GM21360 (cell line): Measurements from ENCODE around the gene CD8A.

ENCODE experiments used
- ATAC-seq: cut with Tn5 transposase; IDR thresholded peaks from one replicate; pipeline ENCODE4 v1.9.1; 2021; ENCODE audit warnings: mild to moderate bottlenecking, moderate library complexity; ENCODE audit not compliant: unreplicated experiment

CD8A gene

GRCh38 chr2:86781363-86781762 is 9.3 kb downstream of the CD8A start:
- ATAC-seq: no peak

DNA sequence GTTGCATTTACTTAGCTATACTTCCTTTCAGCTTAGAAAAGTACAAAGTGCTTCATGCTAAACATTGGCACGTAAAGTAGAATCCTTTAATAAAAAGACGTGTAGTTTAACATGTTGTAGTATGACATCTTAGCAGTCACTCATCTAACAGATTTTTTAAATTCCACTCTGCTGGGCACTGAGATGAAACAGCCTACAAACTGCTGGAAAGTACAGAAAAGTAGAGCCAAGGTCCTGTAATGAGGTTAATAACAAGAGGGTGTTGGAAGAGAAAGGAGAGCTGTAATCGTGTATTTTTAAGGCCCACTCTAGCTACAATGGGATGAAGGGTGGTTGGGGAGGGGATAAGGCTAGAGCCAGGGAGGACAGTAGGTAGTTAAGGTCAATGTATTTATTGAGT is 10.7 kb downstream of the CD8A start:
- ATAC-seq: no peak

GRCh38 chr2:86778957-86779356 is 11.8 kb downstream of the CD8A start:
- no peak for ATAC-seq

DNA sequence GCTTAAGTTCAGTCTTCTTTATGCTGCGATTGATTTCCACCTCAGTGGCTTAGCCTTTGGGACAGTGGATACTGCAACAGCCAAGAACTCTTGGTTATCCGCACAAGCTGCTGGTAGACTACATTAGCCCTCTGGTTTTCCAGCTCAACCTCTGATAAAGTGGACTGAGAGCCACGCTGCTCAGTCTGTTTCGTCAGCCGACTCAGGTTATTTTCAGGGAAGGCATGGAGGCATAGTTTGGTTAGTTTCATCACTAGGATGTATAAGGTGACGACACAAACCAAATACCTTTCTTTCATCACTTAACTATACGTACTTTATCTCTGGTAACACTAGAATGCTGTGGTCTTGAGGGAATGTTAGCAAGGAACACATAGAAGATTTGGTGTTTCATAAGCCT is 14.2 kb downstream of the CD8A start:
- no peak for ATAC-seq

DNA sequence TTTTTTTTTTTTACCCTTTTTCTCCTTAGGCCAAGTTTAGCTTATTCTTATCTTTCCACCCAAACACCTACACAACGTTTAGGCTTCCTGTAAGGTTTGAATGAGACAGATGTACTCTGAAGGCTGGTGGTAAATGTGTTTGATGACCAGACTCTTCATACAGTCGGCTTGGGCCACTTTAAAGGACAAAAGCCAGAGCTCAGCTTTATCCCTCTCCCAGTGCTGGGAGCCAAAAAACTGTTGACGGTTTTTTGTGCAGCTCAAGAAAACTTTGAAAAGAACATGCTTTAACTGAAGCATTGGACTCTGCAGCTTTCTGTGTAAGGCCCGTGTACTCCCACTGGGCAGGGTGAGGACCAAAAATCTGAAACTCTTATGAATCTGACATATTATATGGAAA is 15.4 kb downstream of the CD8A start:
- ATAC-seq: no peak

DNA sequence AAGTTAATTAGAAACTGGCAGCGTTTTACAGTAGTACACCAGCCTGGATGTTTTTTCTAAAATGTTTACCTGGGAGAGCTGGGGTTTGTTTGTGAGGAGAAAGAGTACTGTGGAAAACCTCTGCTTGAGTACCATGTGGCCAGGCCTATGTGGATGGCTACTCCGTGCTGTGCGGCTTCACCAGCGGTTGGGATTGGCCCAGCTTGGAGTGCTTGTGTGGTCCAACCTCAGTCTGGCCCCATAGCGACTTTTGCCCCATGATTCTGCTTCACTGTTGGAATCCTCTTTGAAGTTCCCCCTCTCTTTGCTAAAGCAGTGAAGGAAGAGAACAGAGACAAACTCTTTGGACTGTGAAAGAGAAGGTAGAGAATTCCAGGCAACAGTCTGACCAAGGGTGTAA is 15.9 kb downstream of the CD8A start:
- no peak for ATAC-seq

DNA sequence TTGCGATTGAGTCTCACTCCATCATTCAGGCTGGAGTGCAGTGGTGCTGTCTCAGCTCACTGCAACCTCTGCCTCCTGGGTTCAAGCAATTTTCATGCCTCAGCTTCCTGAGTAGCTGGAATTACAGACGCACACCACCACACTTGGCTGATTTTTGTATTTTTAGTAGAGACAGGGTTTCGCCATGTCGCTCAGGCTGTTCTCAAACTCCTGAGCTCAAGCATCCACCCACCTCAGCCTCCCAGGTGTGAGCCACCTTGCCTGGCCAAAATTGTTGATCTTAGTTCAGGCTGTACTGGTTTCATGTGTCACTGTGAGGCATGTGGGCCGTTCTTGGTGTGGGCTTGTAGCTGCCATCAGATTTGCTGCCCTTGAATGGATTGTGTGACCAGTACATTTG is 18.1 kb downstream of the CD8A start:
- ATAC-seq: no peak

- no peak for ATAC-seq
These were observed 19.9 kb downstream of the CD8A start for GRCh38 chr2:86770816-86771301.

GRCh38 chr2:86769838-86770237 is 20.9 kb downstream of the CD8A start:
- no peak for ATAC-seq

DNA sequence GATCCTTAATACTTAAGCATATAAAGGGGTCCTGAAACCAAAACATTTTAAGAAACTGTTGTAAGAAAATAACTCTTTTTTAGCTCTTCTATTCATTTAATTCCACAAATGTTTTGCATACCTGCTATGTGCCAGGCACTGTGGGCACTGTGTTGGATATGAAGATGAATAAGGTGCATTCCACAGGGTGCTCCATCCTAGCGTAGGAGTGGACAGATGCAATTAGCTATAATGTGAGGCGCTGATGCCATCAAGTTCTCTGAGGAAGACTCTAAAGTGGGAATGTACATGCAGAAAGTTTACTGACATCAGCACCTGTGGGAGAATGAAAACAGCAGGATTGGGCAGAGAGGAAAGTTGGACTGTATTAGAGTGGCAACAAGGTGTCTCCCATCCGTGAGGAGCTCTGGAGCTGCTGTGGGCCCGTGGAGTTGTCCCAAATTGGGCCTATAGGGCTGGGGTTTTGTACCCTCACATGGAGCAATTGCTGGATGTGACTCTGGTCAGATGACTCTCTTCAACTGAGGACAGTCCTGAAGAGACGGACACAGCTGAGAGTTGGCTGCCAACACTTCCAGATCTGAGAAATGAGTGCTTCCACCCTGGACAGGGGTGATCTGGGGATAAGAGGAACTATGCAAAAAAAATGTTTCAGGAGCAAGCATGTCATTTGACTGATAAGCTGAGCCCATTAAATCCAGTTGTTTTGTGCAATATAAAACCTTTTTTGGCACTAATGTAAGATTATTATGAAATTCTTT is 22.3 kb downstream of the CD8A start:
- ATAC-seq: no peak

GRCh38 chr2:86765310-86765695 is 25.4 kb downstream of the CD8A start:
- ATAC-seq: no peak

DNA sequence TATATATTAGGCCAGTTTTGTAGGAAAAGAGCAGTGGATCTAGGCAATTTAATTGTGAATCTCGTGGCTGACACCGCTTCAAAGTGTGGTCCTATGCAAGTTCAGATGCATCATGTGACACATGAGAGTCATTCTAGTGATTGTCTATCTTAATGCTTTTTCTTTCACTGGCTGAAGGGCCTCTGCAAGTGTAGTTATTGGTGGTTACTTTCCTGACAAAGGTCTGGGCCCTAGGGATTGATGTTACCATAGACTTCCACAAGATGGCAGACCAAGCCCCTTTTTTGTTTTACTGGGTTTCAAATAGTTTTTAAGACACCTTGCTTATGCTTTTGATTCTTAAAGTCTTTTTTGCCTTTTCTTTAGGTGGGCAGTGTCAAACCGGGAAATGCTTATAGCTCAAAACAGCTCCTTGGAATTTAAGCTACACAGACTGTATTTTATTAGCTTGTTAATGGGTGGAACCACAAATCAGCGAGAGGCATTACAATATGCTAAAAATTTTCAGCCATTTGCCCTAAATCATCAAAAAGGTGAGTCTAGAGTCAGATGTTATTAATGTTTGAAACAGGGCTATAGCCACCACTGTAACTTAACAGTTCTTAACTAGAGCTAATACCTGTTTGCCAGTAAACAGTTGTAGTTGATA is 25.9 kb downstream of the CD8A start:
- ATAC-seq: no peak

DNA sequence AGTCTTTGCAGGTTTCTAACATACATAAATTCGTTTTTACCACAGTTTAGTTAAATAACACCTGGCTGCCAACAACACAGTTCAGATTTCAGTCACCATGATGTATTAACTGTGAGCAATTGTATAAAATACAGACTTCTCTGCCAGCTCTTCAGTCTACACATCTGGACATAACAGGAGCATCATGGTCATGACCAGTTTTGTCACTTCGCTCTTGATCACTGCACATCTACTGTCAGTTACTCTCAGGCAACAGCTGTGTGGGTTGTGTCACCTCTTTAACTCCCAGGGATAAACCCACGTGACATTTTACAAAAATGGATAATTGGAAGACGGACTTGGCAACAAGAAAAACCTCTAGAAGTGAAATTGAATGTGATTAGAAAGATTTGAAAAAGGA is 30.3 kb downstream of the CD8A start:
- ATAC-seq: no peak

DNA sequence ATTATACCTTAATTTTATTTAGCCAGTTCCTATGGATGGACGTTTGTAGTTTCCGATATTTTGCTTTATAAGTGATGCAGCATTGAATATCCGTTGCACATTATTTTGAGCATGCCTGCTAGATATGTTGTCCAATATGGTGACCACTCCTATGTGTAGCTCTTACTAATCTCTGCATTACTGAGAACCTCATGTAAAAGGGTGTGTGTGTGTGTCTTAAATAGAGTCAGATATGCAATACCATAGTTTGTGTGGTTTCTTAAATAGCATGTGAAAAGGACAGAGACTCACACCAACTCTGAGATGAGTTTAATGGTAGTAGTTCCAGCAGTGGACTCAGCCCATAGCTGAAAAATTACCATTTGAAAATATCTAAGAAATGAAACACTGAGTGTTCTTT is 32.3 kb downstream of the CD8A start:
- no peak for ATAC-seq

GRCh38 chr2:86753606-86754005 is 37.1 kb downstream of the CD8A start:
- ATAC-seq: no peak

DNA sequence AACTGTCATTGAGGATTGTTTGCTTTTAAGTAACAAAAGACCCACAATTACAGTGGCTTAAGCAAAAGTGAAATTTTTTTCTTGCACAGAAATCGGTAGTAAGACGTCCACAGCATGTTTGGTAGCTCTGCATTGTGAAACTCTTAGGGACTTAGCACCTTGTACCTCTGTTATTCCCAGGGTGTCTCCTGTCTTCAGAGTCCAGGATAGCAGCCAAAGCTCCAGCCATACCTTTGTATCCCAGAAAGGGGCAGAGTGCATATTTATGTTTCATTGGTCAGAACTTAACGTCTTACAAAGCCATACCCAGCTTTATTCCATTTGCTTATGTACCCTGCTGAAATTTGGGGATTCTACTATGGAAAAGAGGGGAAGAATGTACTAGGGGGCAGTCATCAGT is 37.8 kb downstream of the CD8A start:
- no peak for ATAC-seq

DNA sequence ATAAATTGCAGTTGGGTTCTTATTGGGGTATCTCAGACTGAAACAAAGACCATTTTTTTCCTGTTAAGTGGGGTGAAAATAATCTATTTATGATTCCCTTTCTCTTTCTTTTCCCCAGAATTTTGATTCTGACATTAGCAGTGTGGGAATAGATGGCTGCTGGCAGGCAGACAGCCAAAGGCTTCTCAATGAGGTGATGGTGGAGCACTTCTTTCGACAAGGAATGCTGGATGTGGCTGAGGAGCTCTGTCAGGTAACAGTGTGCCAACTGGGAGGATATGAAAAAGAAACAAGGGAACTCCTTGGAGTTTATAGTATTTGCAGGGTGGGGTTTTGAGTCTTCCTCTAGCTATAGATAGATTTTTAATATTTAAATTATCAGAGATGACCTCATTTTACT is 38.9 kb downstream of the CD8A start:
- no peak for ATAC-seq

- no peak for ATAC-seq
These were observed 40.4 kb downstream of the CD8A start for GRCh38 chr2:86750240-86750839.

- ATAC-seq: no peak
These were observed 42.7 kb downstream of the CD8A start for GRCh38 chr2:86747711-86748639.

- no peak for ATAC-seq
These were observed 43.8 kb downstream of the CD8A start for GRCh38 chr2:86746939-86747338.

GRCh38 chr2:86744152-86744551 is 46.6 kb downstream of the CD8A start:
- no peak for ATAC-seq
